ENCODE measurements around the gene FAM240A.

The FAM240A gene

GRCh38 chr3:46667061-46667621, 54.8 kb downstream of the FAM240A start:
- no peak for DNase-seq (ENCODE audit: low read depth)
- TF ChIP-seq, protein P1, sequence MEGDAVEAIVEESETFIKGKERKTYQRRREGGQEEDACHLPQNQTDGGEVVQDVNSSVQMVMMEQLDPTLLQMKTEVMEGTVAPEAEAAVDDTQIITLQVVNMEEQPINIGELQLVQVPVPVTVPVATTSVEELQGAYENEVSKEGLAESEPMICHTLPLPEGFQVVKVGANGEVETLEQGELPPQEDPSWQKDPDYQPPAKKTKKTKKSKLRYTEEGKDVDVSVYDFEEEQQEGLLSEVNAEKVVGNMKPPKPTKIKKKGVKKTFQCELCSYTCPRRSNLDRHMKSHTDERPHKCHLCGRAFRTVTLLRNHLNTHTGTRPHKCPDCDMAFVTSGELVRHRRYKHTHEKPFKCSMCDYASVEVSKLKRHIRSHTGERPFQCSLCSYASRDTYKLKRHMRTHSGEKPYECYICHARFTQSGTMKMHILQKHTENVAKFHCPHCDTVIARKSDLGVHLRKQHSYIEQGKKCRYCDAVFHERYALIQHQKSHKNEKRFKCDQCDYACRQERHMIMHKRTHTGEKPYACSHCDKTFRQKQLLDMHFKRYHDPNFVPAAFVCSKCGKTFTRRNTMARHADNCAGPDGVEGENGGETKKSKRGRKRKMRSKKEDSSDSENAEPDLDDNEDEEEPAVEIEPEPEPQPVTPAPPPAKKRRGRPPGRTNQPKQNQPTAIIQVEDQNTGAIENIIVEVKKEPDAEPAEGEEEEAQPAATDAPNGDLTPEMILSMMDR (IDR thresholded peaks at IDR 0.05; ENCODE audit: control insufficient read depth, extremely low read depth, insufficient read depth) = no peak
- no peak overlapping the region for H3K4me3 ChIP-seq (ENCODE audit: low read depth, low read length)

GRCh38 chr3:46667657-46668056, 55.3 kb downstream of the FAM240A start:
- TF ChIP-seq, protein P1 (IDR thresholded peaks at IDR 0.05; ENCODE audit: control insufficient read depth, extremely low read depth, insufficient read depth) = no peak
- no peak overlapping the region for H3K4me3 ChIP-seq (ENCODE audit: low read depth, low read length)
- no peak for DNase-seq (ENCODE audit: low read depth)

DNA sequence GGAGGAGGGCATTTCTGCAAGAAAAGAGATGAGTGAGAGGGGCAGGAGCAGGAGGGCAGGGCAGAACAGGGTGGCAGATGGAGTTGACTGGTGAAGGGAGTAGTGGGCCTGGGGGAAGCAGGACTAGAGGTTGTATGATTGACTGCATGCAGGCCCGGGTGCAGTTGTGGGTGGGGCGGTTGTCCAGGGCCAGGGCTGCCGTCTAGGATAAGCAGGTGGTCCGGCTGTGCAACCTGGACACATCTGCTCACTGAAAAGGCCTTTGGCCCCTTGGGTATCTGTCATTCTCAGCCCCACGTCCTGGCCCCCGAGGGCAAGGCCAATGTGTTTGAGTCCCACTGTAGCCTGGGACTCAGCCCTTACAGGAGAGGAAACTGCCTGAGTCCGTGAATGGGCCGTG, 55.8 kb downstream of the FAM240A start:
- no peak overlapping the region for H3K4me3 ChIP-seq (ENCODE audit: low read depth, low read length)
- no peak for DNase-seq (ENCODE audit: low read depth)
- TF ChIP-seq, protein P1 (IDR thresholded peaks at IDR 0.05; ENCODE audit: control insufficient read depth, extremely low read depth, insufficient read depth) = no peak

DNA sequence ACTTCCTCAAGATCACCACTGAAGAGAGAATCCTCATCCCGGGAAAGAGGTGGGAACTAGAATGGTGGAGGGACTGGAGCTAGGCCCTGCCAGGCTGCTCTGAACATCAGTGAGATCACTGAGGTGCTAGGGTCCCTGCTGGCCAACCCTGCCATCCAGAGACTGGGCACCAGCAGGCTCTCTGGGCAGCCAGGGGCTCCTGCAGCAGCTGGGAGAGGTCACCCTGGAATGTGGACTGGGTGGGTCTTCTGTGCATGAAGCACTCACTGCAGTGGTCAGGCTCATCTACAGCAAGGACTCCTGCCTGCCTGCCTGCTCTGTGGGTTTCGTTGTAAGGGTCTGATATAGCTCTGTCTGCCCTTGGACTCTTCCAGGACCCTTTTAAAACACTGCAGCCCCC, 56.3 kb downstream of the FAM240A start:
- TF ChIP-seq, protein P1 (IDR thresholded peaks at IDR 0.05; ENCODE audit: control insufficient read depth, extremely low read depth, insufficient read depth) = no peak
- no peak overlapping the region for H3K4me3 ChIP-seq (ENCODE audit: low read depth, low read length)
- DNase-seq (ENCODE audit: low read depth) = no peak

- no peak for DNase-seq (ENCODE audit: low read depth)
- H3K4me3 ChIP-seq (ENCODE audit: low read depth, low read length) = no peak overlapping the region
- TF ChIP-seq, protein P1 (IDR thresholded peaks at IDR 0.05; ENCODE audit: control insufficient read depth, extremely low read depth, insufficient read depth) = no peak
Observed at GRCh38 chr3:46669191-46669999, 57.1 kb downstream of the FAM240A start.

- no peak for DNase-seq (ENCODE audit: low read depth)
- no peak overlapping the region for H3K4me3 ChIP-seq (ENCODE audit: low read depth, low read length)
- TF ChIP-seq, protein P1 (IDR thresholded peaks at IDR 0.05; ENCODE audit: control insufficient read depth, extremely low read depth, insufficient read depth) = no peak
Observed at GRCh38 chr3:46670000-46670890, 57.9 kb downstream of the FAM240A start.
